Measurements from ENCODE around the gene KIF5B. TPM values are rescaled to one million over a fixed set of nuclear protein-coding genes. Genes with fewer than 3 reads are reported as not detected.
"Not testable (repeated sequence)": the region's sequence is repeated elsewhere in the genome, so short reads cannot be mapped to it uniquely, and the experiment has no call there.

KIF5B gene
- total and polyA plus RNA-seq, 4 donors, result 37.6 to 121 (median 68.0) TPM

DNA sequence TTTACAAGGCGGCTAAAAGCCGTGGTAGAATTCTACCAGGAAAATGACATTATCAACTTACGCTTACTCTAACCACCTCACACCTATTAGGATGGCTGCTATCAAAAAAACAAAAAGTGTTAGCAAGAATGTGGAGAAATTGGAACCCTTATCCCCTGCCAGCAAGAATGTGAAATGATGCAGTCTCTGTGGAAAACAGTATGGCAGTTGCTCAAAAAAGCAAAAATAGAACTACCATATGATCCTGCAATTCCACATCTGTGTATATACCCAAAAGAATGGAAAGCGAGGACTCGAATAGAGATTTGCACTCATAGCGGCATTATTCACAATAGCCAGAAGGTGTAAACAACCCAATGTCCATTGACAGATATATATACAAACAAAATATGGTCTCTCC is 61.3 kb downstream of the KIF5B start:
- Histone ChIP-seq H3K36me3 (ENCODE audit: control insufficient read depth in 4 of 4, insufficient read depth in 4 of 4, low read length in 4 of 4) (no peaks in the 10 kb centered on the region), H3K4me1 (ENCODE audit: control insufficient read depth in 5 of 5, insufficient read depth in 5 of 5, low read length in 5 of 5) (peaks cover 0 to 4% (median 0%) of the 10 kb centered on the region in 5 donors), H3K27me3 (ENCODE audit: control insufficient read depth in 3 of 3, insufficient read depth in 3 of 3, low read length in 2 of 3) (no peaks in the 10 kb centered on the region), H3K4me3 (no peak overlapping the region), H3K9ac (ENCODE audit: insufficient read depth in 1 of 2, low read length in 2 of 2) (no peak overlapping the region), H3K27ac (ENCODE audit: low read depth in 1 of 2, low read length in 1 of 2) (no peak overlapping the region), H3K9me3 (ENCODE audit: control insufficient read depth in 4 of 4, insufficient read depth in 3 of 4, low read length in 3 of 4) (no peaks in the 10 kb centered on the region)
- DNase-seq (no peak), ATAC-seq (ENCODE audit: insufficient read depth, low FRiP score) (no peak)
- WGBS, 2 donors, result 78 to 83% methylated on average over 6 of the region's 6 CpGs
- TF ChIP-seq, protein P1, sequence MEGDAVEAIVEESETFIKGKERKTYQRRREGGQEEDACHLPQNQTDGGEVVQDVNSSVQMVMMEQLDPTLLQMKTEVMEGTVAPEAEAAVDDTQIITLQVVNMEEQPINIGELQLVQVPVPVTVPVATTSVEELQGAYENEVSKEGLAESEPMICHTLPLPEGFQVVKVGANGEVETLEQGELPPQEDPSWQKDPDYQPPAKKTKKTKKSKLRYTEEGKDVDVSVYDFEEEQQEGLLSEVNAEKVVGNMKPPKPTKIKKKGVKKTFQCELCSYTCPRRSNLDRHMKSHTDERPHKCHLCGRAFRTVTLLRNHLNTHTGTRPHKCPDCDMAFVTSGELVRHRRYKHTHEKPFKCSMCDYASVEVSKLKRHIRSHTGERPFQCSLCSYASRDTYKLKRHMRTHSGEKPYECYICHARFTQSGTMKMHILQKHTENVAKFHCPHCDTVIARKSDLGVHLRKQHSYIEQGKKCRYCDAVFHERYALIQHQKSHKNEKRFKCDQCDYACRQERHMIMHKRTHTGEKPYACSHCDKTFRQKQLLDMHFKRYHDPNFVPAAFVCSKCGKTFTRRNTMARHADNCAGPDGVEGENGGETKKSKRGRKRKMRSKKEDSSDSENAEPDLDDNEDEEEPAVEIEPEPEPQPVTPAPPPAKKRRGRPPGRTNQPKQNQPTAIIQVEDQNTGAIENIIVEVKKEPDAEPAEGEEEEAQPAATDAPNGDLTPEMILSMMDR (IDR thresholded peaks at IDR 0.05; ENCODE audit: control extremely low read depth, extremely low read depth), result no peak

- Histone ChIP-seq H3K9ac (ENCODE audit: insufficient read depth in 1 of 2, low read length in 2 of 2) (no peak overlapping the region), H3K4me3 (no peak overlapping the region), H3K27me3 (ENCODE audit: control insufficient read depth in 3 of 3, insufficient read depth in 3 of 3, low read length in 2 of 3) (no peaks in the 10 kb centered on the region), H3K4me1 (ENCODE audit: control insufficient read depth in 5 of 5, insufficient read depth in 5 of 5, low read length in 5 of 5) (no peaks in the 10 kb centered on the region), H3K9me3 (ENCODE audit: control insufficient read depth in 4 of 4, insufficient read depth in 3 of 4, low read length in 3 of 4) (no peaks in the 10 kb centered on the region), H3K27ac (ENCODE audit: low read depth in 1 of 2, low read length in 1 of 2) (no peak overlapping the region), H3K36me3 (ENCODE audit: control insufficient read depth in 4 of 4, insufficient read depth in 4 of 4, low read length in 4 of 4) (no peaks in the 10 kb centered on the region)
- no peak for ATAC-seq (ENCODE audit: insufficient read depth, low FRiP score)
- TF ChIP-seq, protein P1 (IDR thresholded peaks at IDR 0.05; ENCODE audit: control extremely low read depth, extremely low read depth), result no peak
- no peak for DNase-seq
Observed at GRCh38 chr10:31990937-31991336, 65.3 kb downstream of the KIF5B start.

DNA sequence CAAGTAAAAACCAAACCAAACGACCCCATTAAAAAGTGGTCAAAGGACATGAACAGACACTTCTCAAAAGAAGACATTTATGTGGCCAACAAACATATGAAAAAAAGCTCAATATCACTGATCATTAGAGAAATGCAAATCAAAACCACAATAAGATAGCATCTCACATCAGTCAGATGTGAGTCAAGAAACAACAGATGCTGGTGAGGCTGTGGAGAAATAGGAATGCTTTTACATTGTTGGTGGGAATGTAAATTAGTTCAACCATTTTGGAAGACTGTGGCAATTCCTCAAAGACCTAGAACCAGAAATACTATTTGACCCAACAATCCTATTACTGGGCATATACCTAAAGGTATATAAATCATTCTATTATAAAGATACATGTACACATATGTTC is 68.4 kb downstream of the KIF5B start:
- not testable (repeated sequence) for H3K9ac ChIP-seq (ENCODE audit: insufficient read depth in 1 of 2, low read length in 2 of 2); H3K9me3 ChIP-seq (ENCODE audit: control insufficient read depth in 4 of 4, insufficient read depth in 3 of 4, low read length in 3 of 4); H3K4me1 ChIP-seq (ENCODE audit: control insufficient read depth in 5 of 5, insufficient read depth in 5 of 5, low read length in 5 of 5); H3K36me3 ChIP-seq (ENCODE audit: control insufficient read depth in 4 of 4, insufficient read depth in 4 of 4, low read length in 4 of 4); H3K27me3 ChIP-seq (ENCODE audit: control insufficient read depth in 3 of 3, insufficient read depth in 3 of 3, low read length in 2 of 3); ATAC-seq (ENCODE audit: insufficient read depth, low FRiP score); H3K27ac ChIP-seq (ENCODE audit: low read depth in 1 of 2, low read length in 1 of 2); H3K4me3 ChIP-seq; DNase-seq
- WGBS, 2 donors, result 67 to 87% methylated on average over 1 of the region's 1 CpG

DNA sequence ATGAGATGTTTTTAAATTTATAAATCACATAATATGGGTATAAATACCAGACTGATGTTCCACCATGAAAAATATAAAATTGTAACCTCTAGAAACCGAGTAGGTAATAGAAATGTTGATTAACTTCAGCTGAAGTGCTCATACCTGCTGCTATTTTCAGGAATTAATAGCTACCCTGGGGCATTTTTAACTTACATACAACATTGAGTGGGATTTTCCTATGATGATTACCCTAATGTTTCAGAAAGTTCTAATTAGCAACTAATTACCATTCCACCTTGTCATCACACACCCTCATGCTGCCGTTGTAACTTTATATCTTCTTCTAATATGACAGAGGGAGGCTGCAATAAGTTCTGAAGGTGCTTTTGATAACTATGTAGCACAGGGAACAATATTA is 74.1 kb downstream of the KIF5B start:
- 87 to 91% methylated on average over 2 of the region's 2 CpGs for WGBS, 2 donors
- Histone ChIP-seq H3K27me3 (ENCODE audit: control insufficient read depth in 3 of 3, insufficient read depth in 3 of 3, low read length in 2 of 3) (no peaks in the 10 kb centered on the region), H3K27ac (ENCODE audit: low read depth in 1 of 2, low read length in 1 of 2) (no peak overlapping the region), H3K4me3 (no peak overlapping the region), H3K9ac (ENCODE audit: insufficient read depth in 1 of 2, low read length in 2 of 2) (no peak overlapping the region), H3K36me3 (ENCODE audit: control insufficient read depth in 4 of 4, insufficient read depth in 4 of 4, low read length in 4 of 4) (no peaks in the 10 kb centered on the region), H3K4me1 (ENCODE audit: control insufficient read depth in 5 of 5, insufficient read depth in 5 of 5, low read length in 5 of 5) (peaks cover 0 to 3% (median 0%) of the 10 kb centered on the region in 5 donors), H3K9me3 (ENCODE audit: control insufficient read depth in 4 of 4, insufficient read depth in 3 of 4, low read length in 3 of 4) (no peaks in the 10 kb centered on the region)
- no peak for ATAC-seq (ENCODE audit: insufficient read depth, low FRiP score)
- no peak for DNase-seq
- TF ChIP-seq, protein P1 (IDR thresholded peaks at IDR 0.05; ENCODE audit: control extremely low read depth, extremely low read depth), result no peak

Data from lung (tissue), 12 donors.